Measurements from ENCODE around the gene SCNN1A.

Gene SCNN1A

GRCh38 chr12:6330999-6331714 lies 44.2 kb downstream of the SCNN1A start:
- DNase-seq = no peak

- DNase-seq = no peak
These were observed 45.2 kb downstream of the SCNN1A start for GRCh38 chr12:6330192-6330591.

GRCh38 chr12:6329703-6330064 lies 45.7 kb downstream of the SCNN1A start:
- DNase-seq = no peak

- DNase-seq = no peak
These were observed 46.2 kb downstream of the SCNN1A start for GRCh38 chr12:6328945-6329702.

GRCh38 chr12:6328045-6328779 lies 47.2 kb downstream of the SCNN1A start:
- DNase-seq = no peak

GRCh38 chr12:6327229-6328041 lies 47.9 kb downstream of the SCNN1A start:
- DNase-seq = no peak

- DNase-seq = no peak
These were observed 48.8 kb downstream of the SCNN1A start for GRCh38 chr12:6326316-6327228.

- DNase-seq = no peak
These were observed 50.2 kb downstream of the SCNN1A start for GRCh38 chr12:6324936-6325750.

GRCh38 chr12:6323995-6324711 lies 51.2 kb downstream of the SCNN1A start:
- no peak for DNase-seq

- peak; percentile 52 for DNase-seq
These were observed 51.9 kb downstream of the SCNN1A start for GRCh38 chr12:6323340-6323994.

GRCh38 chr12:6322969-6323339 lies 52.4 kb downstream of the SCNN1A start:
- no peak for DNase-seq

GRCh38 chr12:6322352-6322751 lies 53.0 kb downstream of the SCNN1A start:
- DNase-seq = no peak

GRCh38 chr12:6321905-6322304 lies 53.5 kb downstream of the SCNN1A start:
- no peak for DNase-seq

GRCh38 chr12:6319446-6319845 lies 55.9 kb downstream of the SCNN1A start:
- no peak for DNase-seq

GRCh38 chr12:6318440-6318879 lies 56.9 kb downstream of the SCNN1A start:
- no peak for DNase-seq

- DNase-seq = no peak
These were observed 57.5 kb downstream of the SCNN1A start for GRCh38 chr12:6317693-6318439.

- DNase-seq = no peak
These were observed 58.3 kb downstream of the SCNN1A start for GRCh38 chr12:6316921-6317692.

Measured in stimulated activated CD4-positive, alpha-beta T cell treated with anti-CD3 and anti-CD28 coated beads, Interleukin-4, amount 100 ng/mL, for 24 hours (primary cell).